Measurements from ENCODE around the gene ITGAL. TPM values are rescaled to one million over a fixed set of nuclear protein-coding genes. Genes with fewer than 3 reads are reported as not detected.

The ITGAL gene
- total and polyA plus RNA-seq, 2 of the 8 experiments (the other 6 are each of a cell fraction or from before 2014, with no cell fraction given), result not detected

DNA sequence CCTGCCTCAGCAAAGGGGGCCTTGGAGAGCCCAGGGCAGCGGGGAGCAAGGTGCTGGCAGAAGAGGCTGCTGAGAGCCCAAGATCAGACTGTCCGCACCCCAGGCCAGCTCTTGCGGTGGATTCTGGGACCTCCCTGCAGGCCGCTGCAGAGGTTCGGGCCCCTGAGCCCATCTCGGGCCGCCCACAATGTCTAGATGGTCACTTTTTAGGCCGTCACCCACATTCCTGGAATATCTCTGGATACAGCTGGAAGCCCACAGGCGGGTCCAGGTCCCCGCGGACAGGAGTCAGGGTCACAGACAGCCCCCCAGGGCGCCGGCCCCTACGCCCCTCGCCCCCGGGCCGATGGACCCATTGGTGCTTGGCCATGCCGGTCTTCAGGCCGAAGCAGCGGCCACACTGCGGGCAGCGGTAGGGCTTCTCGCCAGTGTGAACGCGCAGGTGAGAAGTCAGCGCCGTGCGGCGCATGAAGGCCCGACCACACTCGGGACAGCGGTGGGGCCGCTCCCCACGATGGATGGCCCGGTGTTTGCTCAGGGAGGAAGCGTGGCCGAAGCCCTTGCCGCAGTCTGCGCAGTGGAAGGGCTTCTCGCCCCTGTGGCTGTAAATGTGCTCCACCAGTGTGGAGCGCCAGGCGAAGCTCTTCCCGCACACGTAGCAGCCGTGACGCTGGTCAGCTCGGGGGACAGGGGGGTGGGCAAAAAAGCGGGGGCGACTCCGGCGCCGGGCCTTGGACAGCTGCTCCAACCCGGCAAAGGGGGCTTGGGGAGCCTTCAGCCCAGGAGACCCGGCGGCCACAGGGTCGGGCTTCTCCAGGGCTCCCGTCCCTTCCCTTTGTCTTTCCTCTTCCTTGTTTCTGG, 60.0 kb downstream of the ITGAL start:
- no peak overlapping the region for H3K23ac ChIP-seq (ENCODE audit: insufficient read length)
- H2BK12ac ChIP-seq (ENCODE audit: low read depth, low read length), result no peak overlapping the region
- H4K91ac ChIP-seq (replicated peaks; ENCODE audit: insufficient read length, low read length), result no peak overlapping the region
- H2BK120ac ChIP-seq (replicated peaks; ENCODE audit: low read depth, low read length), result no peak overlapping the region
- no peak overlapping the region for H3K14ac ChIP-seq (ENCODE audit: insufficient read length)
- peaks cover 0 to 8% (median 2%) of the 10 kb centered on the region in 4 experiments; a peak in 2 of 8 replicates for H3K36me3 ChIP-seq (ENCODE audit: control insufficient read depth in 2 of 4, insufficient read depth in 4 of 4, low read length in 3 of 4)
- H4K20me1 ChIP-seq (replicated peaks in 1 of 2; ENCODE audit: control insufficient read depth in 1 of 2, insufficient read depth in 2 of 2, low read length in 2 of 2), result peaks cover 0 to 5% of the 10 kb centered on the region in 2 experiments
- no peak overlapping the region for H3K4ac ChIP-seq (replicated peaks; ENCODE audit: insufficient read length, low read depth, low read length)
- no peak overlapping the region for H2AFZ ChIP-seq (ENCODE audit: low read length)
- H3K79me2 ChIP-seq (ENCODE audit: control insufficient read depth in 1 of 2, insufficient read depth in 2 of 2, low read length in 2 of 2), result peaks cover 0 to 4% of the 10 kb centered on the region in 2 experiments; a peak in 1 of 4 replicates
- H2BK5ac ChIP-seq (ENCODE audit: low read depth, low read length), result no peak overlapping the region
- H3K4me3 ChIP-seq (ENCODE audit: extremely low read depth in 1 of 4, insufficient read depth in 2 of 4, low read depth in 3 of 4, low read length in 4 of 4), result no peak overlapping the region
- H3K27me3 ChIP-seq (replicated peaks in 1 of 4; ENCODE audit: control insufficient read depth in 3 of 4, extremely low read depth in 1 of 4, insufficient read depth in 3 of 4, low read length in 3 of 4), result no peaks in the 10 kb centered on the region
- peaks cover 6 to 10% (median 7%) of the 10 kb centered on the region in 4 experiments for H3K4me1 ChIP-seq (replicated peaks in 1 of 4; ENCODE audit: control insufficient read depth in 3 of 4, insufficient read depth in 4 of 4, low read length in 3 of 4)
- no peak overlapping the region for H2BK20ac ChIP-seq (ENCODE audit: low read length)
- no peak overlapping the region for H3K18ac ChIP-seq (ENCODE audit: extremely low read depth, low read length)
- no peak overlapping the region; a peak in 1 of 4 replicates for H3K4me2 ChIP-seq (ENCODE audit: insufficient read depth in 1 of 2, low read depth in 2 of 2, low read length in 2 of 2)
- no peak overlapping the region for H3K9ac ChIP-seq (replicated peaks in 1 of 4; ENCODE audit: extremely low read depth in 1 of 4, low read depth in 3 of 4, low read length in 3 of 4)
- no peak overlapping the region for H3K27ac ChIP-seq (ENCODE audit: low read depth, low read length)
- peaks cover 2% of the 10 kb centered on the region for H3K79me1 ChIP-seq (ENCODE audit: low read depth, low read length)
- peak overlapping the region; percentile 53; the same call in 1 of the 2 replicates for H4K8ac ChIP-seq (ENCODE audit: extremely low read depth, insufficient read depth, low read length)
- no peak overlapping the region for H4K5ac ChIP-seq (ENCODE audit: insufficient read length, low read depth, low read length)
- H2AK5ac ChIP-seq (ENCODE audit: low read depth, low read length), result no peak overlapping the region
- ChIA-PET POLR2A (ENCODE audit: partially characterized antibody) (interaction anchor here (0.8 to 3.4 kb wide), 5 partner anchors 9 to 108 kb away, joined by 3 to 26 read pairs (median 5); partner anchors contain the start of gene ZNF688), CTCF (ENCODE audit: partially characterized antibody) (no interaction called here)
- peaks cover 7% of the 10 kb centered on the region for H3K23me2 ChIP-seq (ENCODE audit: low read depth, low read length)
- FAIRE-seq (no peak), DNase-seq (ENCODE audit: low read depth in 1 of 2, low spot score in 2 of 2) (no peak)
- H2BK15ac ChIP-seq (ENCODE audit: low read length), result no peak overlapping the region
- H3K9me3 ChIP-seq (ENCODE audit: insufficient read depth in 2 of 2, low read depth in 1 of 2, low read length in 1 of 2), result no peaks in the 10 kb centered on the region
- no peak overlapping the region for H3K56ac ChIP-seq (replicated peaks; ENCODE audit: insufficient read length, low read depth, low read length)
- 97% methylated on average over 41 of the region's 57 CpGs; no CpG with 5 or more reads in 1 of the 2 experiments for WGBS, 2 experiments (ENCODE audit: extremely low coverage in 1 of 2, insufficient coverage in 1 of 2, insufficient read length in 1 of 2, insufficient replicate concordance in 2 of 2, low coverage in 1 of 2, low lambda C conversion rate in 2 of 2, missing lambda C conversion rate in 1 of 2)
- TF ChIP-seq SP2 (IDR thresholded peaks at IDR 0.05; ENCODE audit: low read length) (no peak), BACH1 (IDR thresholded peaks at IDR 0.05; ENCODE audit: low read length) (no peak), EP300 (IDR thresholded peaks at IDR 0.05; ENCODE audit: borderline replicate concordance in 1 of 2, low read depth in 2 of 2, low read length in 2 of 2) (no peak), GTF2F1 (IDR thresholded peaks at IDR 0.05; ENCODE audit: borderline replicate concordance, low read depth, low read length) (no peak), BCL11A (IDR thresholded peaks at IDR 0.05; ENCODE audit: low read depth in 2 of 2, low read length in 2 of 2) (no peak), POLR2A (IDR thresholded peaks at IDR 0.05; ENCODE audit: control extremely low read depth in 1 of 2, low read depth in 2 of 2, low read length in 2 of 2) (no peak), ASH2L (IDR thresholded peaks at IDR 0.05; ENCODE audit: low read length) (no peak), KDM1A (IDR thresholded peaks at IDR 0.05; ENCODE audit: borderline replicate concordance, low read length) (no peak), BRCA1 (IDR thresholded peaks at IDR 0.05; ENCODE audit: low read depth, low read length) (no peak), JUND (IDR thresholded peaks at IDR 0.05; ENCODE audit: low read length) (no peak), HDAC2 (IDR thresholded peaks at IDR 0.05; ENCODE audit: borderline replicate concordance in 1 of 2, low read depth in 2 of 2, low read length in 2 of 2) (no peak), RNF2 (IDR thresholded peaks at IDR 0.05; ENCODE audit: borderline replicate concordance, low read depth, low read length, missing control alignments, poor library complexity, severe bottlenecking) (no peak)
